ENCODE measurements around the gene PGF.

The PGF gene

GRCh38 chr14:74954947-74955228, 509 bp downstream of the PGF start:
- no peak for DNase-seq

- DNase-seq, result peak; percentile 89
These were observed 1.0 kb downstream of the PGF start for GRCh38 chr14:74954232-74954946.

- DNase-seq, result no peak
These were observed 1.7 kb downstream of the PGF start for GRCh38 chr14:74953686-74954085.

GRCh38 chr14:74952697-74953484, 2.5 kb downstream of the PGF start:
- no peak for DNase-seq

GRCh38 chr14:74952180-74952665, 3.2 kb downstream of the PGF start:
- DNase-seq, result no peak

GRCh38 chr14:74951443-74952179, 3.8 kb downstream of the PGF start:
- DNase-seq, result no peak

- no peak for DNase-seq
These were observed 4.5 kb downstream of the PGF start for GRCh38 chr14:74950795-74951442.

- no peak for DNase-seq
These were observed 5.4 kb downstream of the PGF start for GRCh38 chr14:74949859-74950573.

GRCh38 chr14:74949191-74949601, 6.2 kb downstream of the PGF start:
- DNase-seq, result no peak

- DNase-seq, result no peak
These were observed 6.9 kb downstream of the PGF start for GRCh38 chr14:74948228-74949175.

- DNase-seq, result no peak
These were observed 7.8 kb downstream of the PGF start for GRCh38 chr14:74947353-74948227.

- DNase-seq, result no peak
These were observed 8.6 kb downstream of the PGF start for GRCh38 chr14:74946659-74947281.

- peak; percentile 79 for DNase-seq
These were observed 9.3 kb downstream of the PGF start for GRCh38 chr14:74945852-74946658.

GRCh38 chr14:74945261-74945851, 10.0 kb downstream of the PGF start:
- peak; percentile 61 for DNase-seq

- no peak for DNase-seq
These were observed 12.8 kb downstream of the PGF start for GRCh38 chr14:74942608-74943007.

GRCh38 chr14:74942181-74942580, 13.2 kb downstream of the PGF start:
- DNase-seq, result no peak

- DNase-seq, result no peak
These were observed 13.7 kb downstream of the PGF start for GRCh38 chr14:74941676-74942097.

- DNase-seq, result no peak
These were observed 14.3 kb downstream of the PGF start for GRCh38 chr14:74940956-74941565.
